Pancreas (tissue), 10 donors: ENCODE results near the gene TM6SF1. TPM values are rescaled to one million over a fixed set of nuclear protein-coding genes. Genes with fewer than 3 reads are reported as not detected.
"Not testable (repeated sequence)": the region's sequence is repeated elsewhere in the genome, so short reads cannot be mapped to it uniquely, and the experiment has no call there.

Experiments
- ATAC-seq, 4 donors: fragments of 200-7000 bp; cut with Tn5 transposase; one replicate each; pipeline versions ENCODE4 v1.8.0 to v1.9.1; 2020; ENCODE audit warnings: mild to moderate bottlenecking in 4 of 4, moderate library complexity in 4 of 4
- DNase-seq, 6 donors: peaks; one replicate each; pipeline ENCODE4 v3.0.0-alpha.2; 2020
- FAIRE-seq: peaks from 2 replicates; lab custom pipeline; 2012; peaks lifted over from hg19 to GRCh38; lab: Jason Lieb, UNC
- H3K27ac ChIP-seq, 4 donors: fragments of 200-600 bp; sonication (generic); 1 replicate in 3 of 4; 2 replicates in 1 of 4; pipeline versions ENCODE4 v1.5.0 to v1.8.0; 2020
- H3K27me3 ChIP-seq, 4 donors: fragments of 200-600 bp; one replicate each; pipeline ENCODE4 v1.8.0; 2021
- H3K36me3 ChIP-seq, 3 donors: fragments of 200-600 bp; sonication (generic) in 1 of 3; one replicate each; pipeline versions ENCODE4 v1.5.0 to v1.8.0; 2020 to 2021
- H3K4me1 ChIP-seq, 3 donors: fragments of 200-600 bp; one replicate each; pipeline ENCODE4 v1.8.0; 2021
- H3K4me3 ChIP-seq, 4 donors: fragments of 200-600 bp; sonication (generic) in 2 of 4; one replicate each; pipeline versions ENCODE4 v1.5.0 to v1.8.0; 2020 to 2021
- H3K9me3 ChIP-seq, 4 donors: fragments of 200-600 bp; one replicate each; pipeline ENCODE4 v1.8.0; 2021
- WGBS, 2 donors: extraction: QIAGEN DNeasy Blood & Tissue Kit; methylation state at CpG; one replicate each; pipeline ENCODE4 v1.1.7; 2013; 5-methylcytosine and 5-hydroxymethylcytosine counted together
- intact Hi-C, 3 donors: fragments of 100-400 bp; cut with DNase I; formaldehyde crosslinking; loops; one replicate each; pipeline versions ENCODE4 v1.11.1 to v1.14.2; 2022
- polyA plus RNA-seq, 2 donors: library from polyadenylated mRNA; stranded (reverse); fragments of 200-250 nt; gene quantifications; one replicate each; pipeline ENCODE4 v1.2.3, GENCODE V29; 2013
- total RNA-seq, 6 donors: library from RNA; stranded (reverse); fragmentation: NEBNext Ultra II Directional in 4 of 6; extraction: Animal tissue kit (Norgen Biotek cat#: 25700) in 4 of 6; gene quantifications; one replicate each; pipeline versions ENCODE4 v1.2.1 to v1.2.4, GENCODE V29; 2021 to 2023
- TF ChIP-seq, protein P1 (sequence below), 4 donors: fragments of 200-600 bp; sonication (generic) in 3 of 4; IDR thresholded peaks; one replicate each; pipeline versions ENCODE4 v1.5.0 to v1.8.0; 2021; ENCODE audit warnings: antibody characterized with exemption in 4 of 4
- donor health status: healthy with polysubstance abuse.
- donor health status: DM: no; HTN: no; CAD: no; lungs with moderate emphysema.
- donor health status: DM: no; HTN: no; CAD: no.
- donor health status: control.
- donor health status: control.
- donor health status: Bipolar disorder and iron deficiency.
- donor health status: DM: yes; HTN: yes; CAD: no.
- donor health status: DM: no; HTN: no; CAD: no.
- donor health status: DM: no; HTN: no; CAD: no.
- donor health status: DM: yes; HTN: yes; CAD: no.

TM6SF1 gene
- total and polyA plus RNA-seq, 8 donors = 0.19 to 6.0 (median 1.0) TPM

DNA sequence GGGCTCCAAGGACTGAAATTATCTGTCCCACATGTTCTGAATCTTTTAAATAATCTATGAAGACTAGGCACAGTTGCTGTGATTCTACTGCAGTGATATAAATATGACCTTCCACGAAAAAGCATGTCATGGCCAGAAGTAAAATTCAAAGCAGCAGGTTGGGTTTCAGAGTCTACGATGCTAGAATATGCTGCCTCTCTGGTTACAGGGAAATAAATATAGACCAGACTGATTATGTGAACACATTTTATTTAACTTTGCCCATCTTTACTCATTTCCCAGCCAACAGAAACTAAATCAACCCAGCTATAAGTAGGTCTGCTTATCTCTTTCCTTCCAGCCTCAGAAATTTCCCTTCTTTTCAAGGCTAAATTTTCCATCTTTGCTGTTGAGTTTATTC, 19.9 kb upstream of the TM6SF1 start:
- FAIRE-seq (no peak), ATAC-seq (no peak), DNase-seq (no peak)
- Histone ChIP-seq H3K36me3 (no peaks in the 10 kb centered on the region), H3K9me3 (no peaks in the 10 kb centered on the region), H3K4me3 (no peak overlapping the region), H3K27ac (no peak overlapping the region), H3K4me1 (no peaks in the 10 kb centered on the region), H3K27me3 (no peaks in the 10 kb centered on the region)
- WGBS, 2 donors = 70 to 78% methylated on average over 2 of the region's 2 CpGs
- intact Hi-C loops = no loop called here
- TF ChIP-seq, protein P1, sequence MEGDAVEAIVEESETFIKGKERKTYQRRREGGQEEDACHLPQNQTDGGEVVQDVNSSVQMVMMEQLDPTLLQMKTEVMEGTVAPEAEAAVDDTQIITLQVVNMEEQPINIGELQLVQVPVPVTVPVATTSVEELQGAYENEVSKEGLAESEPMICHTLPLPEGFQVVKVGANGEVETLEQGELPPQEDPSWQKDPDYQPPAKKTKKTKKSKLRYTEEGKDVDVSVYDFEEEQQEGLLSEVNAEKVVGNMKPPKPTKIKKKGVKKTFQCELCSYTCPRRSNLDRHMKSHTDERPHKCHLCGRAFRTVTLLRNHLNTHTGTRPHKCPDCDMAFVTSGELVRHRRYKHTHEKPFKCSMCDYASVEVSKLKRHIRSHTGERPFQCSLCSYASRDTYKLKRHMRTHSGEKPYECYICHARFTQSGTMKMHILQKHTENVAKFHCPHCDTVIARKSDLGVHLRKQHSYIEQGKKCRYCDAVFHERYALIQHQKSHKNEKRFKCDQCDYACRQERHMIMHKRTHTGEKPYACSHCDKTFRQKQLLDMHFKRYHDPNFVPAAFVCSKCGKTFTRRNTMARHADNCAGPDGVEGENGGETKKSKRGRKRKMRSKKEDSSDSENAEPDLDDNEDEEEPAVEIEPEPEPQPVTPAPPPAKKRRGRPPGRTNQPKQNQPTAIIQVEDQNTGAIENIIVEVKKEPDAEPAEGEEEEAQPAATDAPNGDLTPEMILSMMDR (IDR thresholded peaks at IDR 0.05) = no peak

DNA sequence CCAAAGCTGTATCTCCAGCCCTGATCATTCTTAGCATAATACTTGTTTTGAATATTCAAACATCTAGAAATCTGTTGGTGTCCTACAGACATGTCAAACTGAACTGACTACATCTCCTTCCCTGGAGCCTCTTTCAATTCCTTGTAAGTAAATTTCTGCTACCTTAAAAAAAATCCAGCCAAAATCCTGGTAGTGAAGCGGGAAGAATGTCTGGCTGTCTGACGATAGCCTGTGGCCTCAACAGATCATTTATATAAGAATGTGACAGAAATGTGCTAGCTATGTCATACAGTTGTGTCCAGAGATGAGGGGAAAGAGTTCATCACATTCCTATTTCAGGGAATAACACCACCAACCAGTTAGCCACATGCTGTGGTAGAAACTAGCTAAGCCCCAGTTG, 18.6 kb upstream of the TM6SF1 start:
- no peaks in the 10 kb centered on the region for H3K27me3 ChIP-seq
- no peak overlapping the region for H3K4me3 ChIP-seq
- H3K4me1 ChIP-seq = no peaks in the 10 kb centered on the region
- WGBS, 2 donors = 65 to 73% methylated on average over 2 of the region's 2 CpGs
- ATAC-seq (no peak), DNase-seq (no peak), FAIRE-seq (no peak)
- TF ChIP-seq, protein P1 (IDR thresholded peaks at IDR 0.05) = no peak
- no peaks in the 10 kb centered on the region for H3K36me3 ChIP-seq
- no peak overlapping the region for H3K27ac ChIP-seq
- intact Hi-C loops = no loop called here
- no peaks in the 10 kb centered on the region for H3K9me3 ChIP-seq

DNA sequence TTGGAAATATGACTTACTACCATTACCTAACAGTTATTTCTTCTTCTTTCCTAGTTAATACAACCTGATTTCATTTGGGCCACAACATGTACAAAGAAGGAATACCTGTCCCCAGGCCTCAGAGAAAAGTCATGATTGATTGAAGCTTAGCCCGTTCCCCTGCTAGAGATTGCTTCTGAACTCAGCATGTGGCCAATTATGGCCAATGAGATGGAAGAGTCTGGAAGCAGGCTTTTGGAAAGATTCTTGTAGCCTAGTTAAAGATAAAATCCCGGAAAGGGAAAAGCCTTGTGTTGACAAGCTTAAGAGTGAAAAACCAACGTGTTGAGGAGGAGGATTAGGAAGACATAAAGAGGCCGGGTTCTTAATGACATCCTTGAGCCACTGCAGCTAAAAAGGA, 17.0 kb upstream of the TM6SF1 start:
- Histone ChIP-seq H3K4me3 (no peak overlapping the region), H3K36me3 (no peaks in the 10 kb centered on the region), H3K27me3 (no peaks in the 10 kb centered on the region), H3K4me1 (no peaks in the 10 kb centered on the region), H3K9me3 (no peaks in the 10 kb centered on the region), H3K27ac (no peak overlapping the region)
- intact Hi-C loops = no loop called here
- ATAC-seq = no peak
- 40 to 43% methylated on average over 4 of the region's 4 CpGs for WGBS, 2 donors
- no peak for DNase-seq
- no peak for FAIRE-seq
- TF ChIP-seq, protein P1 (IDR thresholded peaks at IDR 0.05) = no peak

DNA sequence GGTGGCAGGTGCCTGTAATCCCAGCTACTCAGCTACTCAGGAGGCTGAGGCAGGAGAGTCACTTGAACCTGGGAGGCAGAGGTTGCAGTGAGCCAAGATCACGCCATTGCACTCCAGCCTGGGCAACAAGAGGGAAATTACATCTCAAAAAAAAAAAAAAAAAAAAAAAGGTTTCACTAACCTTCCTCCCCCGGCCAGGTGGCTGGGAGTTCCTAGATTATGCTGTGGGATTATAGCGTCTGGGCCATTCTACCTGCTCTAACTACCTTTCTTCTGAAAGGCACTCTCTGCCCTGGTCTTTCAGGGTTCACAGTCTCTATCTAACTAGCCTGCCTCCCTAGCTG, 15.5 kb upstream of the TM6SF1 start:
- FAIRE-seq, H3K4me3 ChIP-seq, ATAC-seq, intact Hi-C loops, H3K36me3 ChIP-seq, DNase-seq, H3K9me3 ChIP-seq, H3K27me3 ChIP-seq, H3K4me1 ChIP-seq: not testable (repeated sequence)
- 88 to 90% methylated on average over 3 of the region's 3 CpGs for WGBS, 2 donors
- peak overlapping the region in 1 of 4 donors; percentile 31 for H3K27ac ChIP-seq

DNA sequence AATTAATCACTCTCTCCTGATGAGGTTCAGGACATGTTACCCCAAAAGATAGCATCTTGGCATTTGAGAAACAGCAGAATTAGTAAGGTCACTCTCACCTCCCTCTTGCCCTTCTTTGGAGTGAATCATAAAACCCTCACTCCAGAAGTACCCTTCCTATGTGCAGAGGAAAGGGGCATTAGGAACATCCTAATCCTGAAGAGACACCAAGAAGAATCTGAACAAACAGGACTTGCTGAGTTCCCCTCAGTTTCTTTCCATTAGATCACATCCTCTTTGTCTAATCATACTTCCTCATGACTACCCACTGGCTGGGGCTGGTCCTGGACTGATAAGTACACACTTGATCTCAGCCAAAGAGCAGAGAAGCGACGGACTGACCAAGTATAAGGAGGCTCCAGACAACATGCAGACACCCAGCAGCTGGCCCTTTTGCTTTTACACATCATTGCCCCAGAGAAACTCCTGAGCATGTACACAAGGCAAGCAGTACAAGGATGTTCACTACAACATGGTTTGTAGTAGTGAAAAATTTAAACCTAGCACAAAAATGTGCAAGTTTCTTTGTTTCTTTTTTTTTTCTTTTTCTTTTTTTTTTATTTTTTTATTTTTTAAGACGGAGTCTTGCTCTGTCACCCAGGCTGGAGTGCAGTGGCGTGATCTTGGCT, 15.0 kb upstream of the TM6SF1 start:
- ATAC-seq (peak in 2 of 4 donors; percentile 70 to 84), DNase-seq (no peak), FAIRE-seq (no peak)
- H3K36me3 ChIP-seq = no peaks in the 10 kb centered on the region
- peak overlapping the region in 1 of 4 donors; percentile 51 for H3K27ac ChIP-seq
- WGBS, 2 donors = 62 to 63% methylated on average over 4 of the region's 4 CpGs
- H3K4me1 ChIP-seq = no peaks in the 10 kb centered on the region
- H3K27me3 ChIP-seq = no peaks in the 10 kb centered on the region
- intact Hi-C loops = no loop called here
- TF ChIP-seq, protein P1 (IDR thresholded peaks at IDR 0.05) = no peak
- no peaks in the 10 kb centered on the region for H3K9me3 ChIP-seq
- no peak overlapping the region for H3K4me3 ChIP-seq
